NCI-H774 (cell line): ENCODE data around the gene GPR85.
"Not testable (repeated sequence)": the region's sequence is repeated elsewhere in the genome, so short reads cannot be mapped to it uniquely, and the experiment has no call there.

Experiments
- DNase-seq: peaks from one replicate; lab custom pipeline; 2025; lab: John Stamatoyannopoulos, UW

GPR85 gene

GRCh38 chr7:113084496-113085172 lies 2.0 kb downstream of the GPR85 start:
- DNase-seq, result no peak

- DNase-seq, result no peak
These were observed 2.7 kb downstream of the GPR85 start for GRCh38 chr7:113083816-113084495.

GRCh38 chr7:113083132-113083815 lies 3.4 kb downstream of the GPR85 start:
- no peak for DNase-seq

- DNase-seq, result no peak
These were observed 8.3 kb downstream of the GPR85 start for GRCh38 chr7:113078331-113078730.

- no peak for DNase-seq
These were observed 9.9 kb downstream of the GPR85 start for GRCh38 chr7:113076703-113077102.

- DNase-seq, result no peak
These were observed 15.2 kb downstream of the GPR85 start for GRCh38 chr7:113071465-113071864.

GRCh38 chr7:113062499-113062898 lies 24.1 kb downstream of the GPR85 start:
- no peak for DNase-seq

- DNase-seq, result no peak
These were observed 26.5 kb downstream of the GPR85 start for GRCh38 chr7:113060100-113060499.

GRCh38 chr7:113054938-113055337 lies 31.7 kb downstream of the GPR85 start:
- no peak for DNase-seq

- not testable (repeated sequence) for DNase-seq
These were observed 32.4 kb downstream of the GPR85 start for GRCh38 chr7:113054272-113054671.

GRCh38 chr7:113049221-113049620 lies 37.4 kb downstream of the GPR85 start:
- not testable (repeated sequence) for DNase-seq

- no peak for DNase-seq
These were observed 40.2 kb downstream of the GPR85 start for GRCh38 chr7:113046453-113046852.

GRCh38 chr7:113045379-113045778 lies 41.2 kb downstream of the GPR85 start:
- DNase-seq, result no peak

GRCh38 chr7:113044394-113044793 lies 42.2 kb downstream of the GPR85 start:
- DNase-seq, result no peak

GRCh38 chr7:113040849-113041248 lies 45.8 kb downstream of the GPR85 start:
- no peak for DNase-seq

GRCh38 chr7:113033959-113034358 lies 52.7 kb downstream of the GPR85 start:
- DNase-seq, result no peak
